GM18517 (cell line): Measurements from ENCODE around the gene CASP6.

Source experiments
- ATAC-seq: cut with Tn5 transposase; IDR thresholded peaks from one replicate; pipeline ENCODE4 v1.9.1; 2021; ENCODE audit warnings: mild to moderate bottlenecking, moderate library complexity; ENCODE audit not compliant: unreplicated experiment

CASP6 gene

DNA sequence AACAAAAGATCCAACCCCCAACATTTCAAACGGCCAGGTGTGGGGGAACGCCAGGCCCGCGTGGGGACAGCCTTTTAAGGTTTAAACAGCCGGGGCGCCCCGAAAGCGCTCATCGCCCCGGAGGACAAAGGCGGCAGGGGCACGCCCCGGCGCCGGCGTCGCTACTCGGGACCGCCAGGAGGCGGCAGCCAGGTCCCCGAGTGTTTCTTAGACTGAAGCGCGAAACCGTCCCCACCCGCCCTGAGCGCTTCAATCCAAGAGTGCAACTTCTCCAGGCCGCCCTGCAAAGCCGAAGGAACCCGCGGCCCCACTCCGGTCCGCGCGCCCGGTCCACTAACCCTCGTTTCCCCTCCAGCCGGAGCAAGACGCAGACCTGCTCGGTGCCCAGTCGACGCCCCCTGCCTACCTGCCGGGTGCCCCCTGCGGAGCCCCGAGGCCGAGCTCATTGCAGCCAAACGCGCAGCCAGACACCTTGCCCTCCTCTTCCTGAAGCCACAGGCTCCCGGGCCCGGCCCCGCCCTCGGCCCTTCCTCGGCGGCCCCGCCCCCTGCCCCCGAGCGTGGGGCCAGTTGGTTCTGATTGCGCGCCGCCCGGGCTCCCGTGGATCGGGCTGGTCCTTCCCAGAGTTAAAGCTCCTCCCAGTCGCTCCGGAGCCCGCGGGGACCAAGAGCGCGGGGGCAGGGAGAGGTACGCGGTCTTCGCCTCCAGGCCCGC is at the start of gene CASP6:
TSS of gene CASP6 (minus strand) at position 496 of the 714 bp plus-strand sequence. CDS start at position 446, 50 bp downstream.
- ATAC-seq = peak; percentile 68

DNA sequence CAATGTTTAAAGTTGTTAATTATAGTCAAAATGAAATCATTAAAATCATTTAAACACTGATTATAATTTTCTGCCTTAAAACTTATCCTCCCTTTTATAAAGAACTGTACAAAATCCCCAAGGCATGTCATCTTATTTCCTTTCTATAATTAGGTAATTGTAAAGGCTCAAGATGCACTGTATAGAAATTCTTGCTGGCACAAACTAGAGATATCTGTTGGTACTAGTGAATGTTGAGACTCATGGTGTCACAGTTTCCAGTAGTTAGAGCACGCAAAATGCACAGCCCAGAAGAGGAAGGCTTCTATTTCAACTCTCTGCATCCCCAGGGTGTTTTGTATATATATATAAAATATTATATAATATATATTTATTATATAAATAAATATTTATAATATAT is 49.3 kb upstream of the CASP6 start:
- ATAC-seq = no peak

DNA sequence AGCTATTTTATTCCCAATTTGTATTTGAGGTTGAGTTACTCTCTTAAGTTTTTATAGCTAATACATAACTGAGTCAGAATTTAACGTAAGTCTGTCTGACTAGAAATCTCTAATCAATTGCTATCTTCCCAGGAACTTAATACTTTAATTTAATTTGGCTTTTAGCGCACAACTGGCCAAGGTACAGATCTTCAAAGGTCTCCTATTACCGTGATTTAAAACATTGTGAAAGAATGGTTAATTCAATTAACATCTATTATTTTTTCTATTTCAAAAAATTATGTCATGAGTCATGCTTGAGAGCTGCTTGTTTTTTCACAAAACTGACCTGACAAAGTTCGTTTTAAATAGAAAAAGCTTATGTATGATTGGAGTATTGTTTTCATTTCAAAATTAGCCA is 48.6 kb upstream of the CASP6 start:
- ATAC-seq = no peak

DNA sequence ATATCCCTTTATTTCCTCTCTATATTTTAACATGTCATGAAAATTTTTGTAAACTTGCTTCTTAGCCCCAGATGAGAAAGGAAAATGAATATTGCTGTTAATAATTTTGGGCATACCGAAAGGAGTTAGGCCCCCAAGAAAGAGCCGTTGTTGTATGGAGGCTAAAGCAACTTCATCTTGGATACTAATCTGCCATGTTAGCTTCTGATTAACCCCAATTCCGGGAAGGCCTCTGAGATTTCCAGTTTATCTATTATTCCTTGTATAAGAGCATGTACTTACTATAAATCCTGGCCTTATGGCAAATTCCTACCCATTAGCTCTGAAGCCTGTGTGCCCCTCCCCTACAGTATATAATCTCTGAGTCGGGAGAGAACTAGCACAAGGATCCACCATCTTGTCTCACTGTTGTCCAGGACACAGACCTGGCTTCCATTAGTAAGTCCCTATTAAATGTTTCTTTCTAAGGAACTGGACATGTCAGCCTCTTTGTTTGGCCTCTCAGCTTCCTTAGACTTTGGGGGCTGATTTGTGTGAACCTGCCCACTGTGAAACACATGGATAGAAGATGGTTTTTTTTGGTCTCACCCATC is 47.5 kb upstream of the CASP6 start:
- no peak for ATAC-seq

DNA sequence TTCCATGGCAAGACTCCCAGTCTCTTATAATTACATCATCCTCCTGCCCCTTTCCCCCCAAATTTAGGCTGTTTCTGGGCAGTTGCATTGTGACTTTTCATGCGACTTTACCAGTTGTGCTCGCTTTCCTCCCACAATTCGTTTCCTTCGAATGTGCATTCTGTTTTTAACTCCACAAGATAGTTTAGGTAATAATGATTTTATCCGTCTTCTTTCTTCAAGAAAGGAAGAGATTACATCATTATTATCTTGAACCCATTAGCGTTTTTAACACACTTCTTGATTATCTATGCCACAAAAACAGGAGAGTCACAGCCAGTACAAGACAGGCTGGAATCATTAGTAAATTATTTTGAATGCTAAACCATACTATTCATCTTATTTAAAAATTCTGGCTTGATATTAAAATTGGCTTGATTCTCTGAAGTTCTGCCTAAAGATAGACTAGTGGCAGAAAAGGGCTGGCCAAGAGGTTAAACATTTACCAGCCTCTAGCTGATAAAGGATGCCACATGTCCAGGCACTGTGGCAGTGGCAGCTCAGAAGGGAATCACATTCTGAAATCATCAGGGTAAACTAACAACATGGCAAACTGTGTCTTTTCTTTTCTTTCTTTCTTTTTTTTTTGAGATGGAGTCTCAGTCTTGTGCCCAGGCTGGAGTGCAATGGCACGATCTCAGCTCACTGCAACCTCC is 46.3 kb upstream of the CASP6 start:
- ATAC-seq = no peak

DNA sequence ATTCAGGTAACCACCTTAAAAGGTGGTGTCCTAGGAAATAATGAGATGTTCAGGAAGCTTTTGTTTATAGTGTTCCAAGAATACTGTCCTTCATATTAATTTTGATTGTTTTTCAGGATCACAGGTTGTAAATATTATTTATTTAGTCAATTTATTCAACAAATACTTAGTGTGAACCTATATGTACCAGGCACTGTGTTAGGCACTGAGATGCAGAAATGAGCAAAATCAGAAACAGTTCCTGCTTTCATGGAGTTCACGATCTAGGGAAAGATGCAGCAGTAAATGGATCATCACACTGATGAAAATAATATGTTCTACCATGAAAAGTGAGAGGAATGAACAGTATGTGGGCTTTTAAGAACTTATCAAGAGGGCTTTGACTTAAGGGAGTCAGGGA is 44.9 kb upstream of the CASP6 start:
- no peak for ATAC-seq

DNA sequence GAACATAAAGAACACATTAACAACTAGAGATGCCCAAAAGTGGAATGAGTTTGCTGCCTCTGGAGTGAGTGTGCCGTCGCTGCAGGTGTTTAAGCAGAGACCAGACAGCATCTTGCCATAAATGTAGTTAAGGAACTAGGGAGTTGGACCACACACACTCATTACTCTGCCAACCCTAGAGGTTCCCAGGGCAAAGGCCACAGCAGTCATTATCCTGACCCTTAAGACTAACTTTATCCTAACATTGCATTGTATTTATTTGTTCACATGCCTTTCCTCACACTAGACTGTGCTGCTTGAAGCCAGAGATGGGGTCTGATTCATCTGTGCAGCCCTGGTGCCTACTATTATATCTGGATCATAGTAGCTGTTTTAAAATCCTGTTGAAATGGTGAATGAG is 43.5 kb upstream of the CASP6 start:
- ATAC-seq = no peak

DNA sequence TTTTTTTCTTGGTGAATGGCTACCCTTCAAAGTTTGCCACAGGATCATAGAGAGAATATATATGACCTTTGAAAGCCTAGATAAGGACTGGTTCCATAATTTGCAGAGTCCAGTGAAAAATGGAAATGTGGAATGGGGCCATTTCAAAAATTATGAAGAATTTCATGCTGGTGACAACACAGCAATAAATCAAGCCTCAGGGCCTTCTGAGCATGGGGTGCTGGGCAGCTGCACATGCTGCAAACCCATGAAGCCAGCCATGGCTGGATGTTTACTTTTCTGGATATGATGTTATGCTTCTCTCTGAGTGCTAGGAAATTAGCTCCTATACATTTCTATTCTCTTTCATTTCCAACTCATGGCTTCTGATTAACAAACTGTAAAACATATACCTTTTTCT is 42.6 kb upstream of the CASP6 start:
- no peak for ATAC-seq

DNA sequence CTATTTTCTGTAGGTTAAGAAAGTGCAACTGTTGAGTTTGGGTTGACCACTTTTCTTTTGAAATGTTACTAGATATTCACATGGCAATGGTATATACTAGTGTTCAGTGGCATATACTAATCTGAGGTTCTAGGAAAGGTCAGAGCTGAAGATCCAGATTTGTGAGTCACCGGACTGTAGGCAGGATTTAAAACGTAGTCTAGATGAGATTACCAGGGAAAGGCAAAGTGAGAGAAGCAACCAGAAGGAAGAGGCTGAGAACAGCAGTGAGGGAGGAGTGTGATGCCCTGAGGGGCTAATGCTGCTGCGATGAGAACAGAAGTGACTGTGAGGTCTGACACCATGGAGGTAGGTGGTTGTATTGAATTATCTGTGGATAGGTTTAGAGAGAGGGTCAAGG is 36.3 kb upstream of the CASP6 start:
- no peak for ATAC-seq

DNA sequence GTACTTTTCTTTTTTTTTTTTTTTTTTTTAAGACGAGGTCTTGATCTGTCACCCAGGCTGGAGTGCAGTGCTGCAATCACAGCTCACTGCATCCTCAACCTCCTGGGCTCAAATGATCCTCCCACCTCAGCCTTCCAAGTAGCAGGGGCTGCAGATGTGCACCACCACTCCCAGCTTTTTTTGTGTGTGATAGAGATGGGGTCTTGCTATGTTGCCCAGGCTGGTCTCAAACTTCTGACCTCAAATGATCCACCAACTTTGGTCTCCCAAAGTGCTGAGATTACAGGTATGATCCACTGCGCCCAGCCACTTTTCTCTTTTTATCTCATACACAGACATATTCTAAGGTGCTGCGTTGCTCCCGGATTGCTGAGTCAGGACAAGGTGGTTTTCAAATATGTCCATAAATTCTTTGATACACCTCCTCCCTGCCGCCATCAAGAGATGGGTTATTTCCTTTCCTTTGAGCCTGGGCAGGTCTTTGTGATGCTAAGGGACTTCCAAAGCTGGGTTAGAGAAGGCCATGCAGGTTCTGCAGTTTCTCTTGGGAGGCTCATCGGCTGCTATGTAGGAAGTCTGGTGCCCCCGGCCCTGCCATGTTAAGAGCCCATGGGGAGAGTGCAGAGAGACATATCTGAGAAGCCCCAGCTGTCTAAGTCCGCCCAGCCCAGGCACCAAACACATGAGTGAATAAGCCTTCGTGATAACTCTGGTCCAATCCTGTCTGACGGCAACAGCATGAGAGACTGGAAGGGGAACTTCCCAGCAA is 35.0 kb upstream of the CASP6 start:
- ATAC-seq = no peak

DNA sequence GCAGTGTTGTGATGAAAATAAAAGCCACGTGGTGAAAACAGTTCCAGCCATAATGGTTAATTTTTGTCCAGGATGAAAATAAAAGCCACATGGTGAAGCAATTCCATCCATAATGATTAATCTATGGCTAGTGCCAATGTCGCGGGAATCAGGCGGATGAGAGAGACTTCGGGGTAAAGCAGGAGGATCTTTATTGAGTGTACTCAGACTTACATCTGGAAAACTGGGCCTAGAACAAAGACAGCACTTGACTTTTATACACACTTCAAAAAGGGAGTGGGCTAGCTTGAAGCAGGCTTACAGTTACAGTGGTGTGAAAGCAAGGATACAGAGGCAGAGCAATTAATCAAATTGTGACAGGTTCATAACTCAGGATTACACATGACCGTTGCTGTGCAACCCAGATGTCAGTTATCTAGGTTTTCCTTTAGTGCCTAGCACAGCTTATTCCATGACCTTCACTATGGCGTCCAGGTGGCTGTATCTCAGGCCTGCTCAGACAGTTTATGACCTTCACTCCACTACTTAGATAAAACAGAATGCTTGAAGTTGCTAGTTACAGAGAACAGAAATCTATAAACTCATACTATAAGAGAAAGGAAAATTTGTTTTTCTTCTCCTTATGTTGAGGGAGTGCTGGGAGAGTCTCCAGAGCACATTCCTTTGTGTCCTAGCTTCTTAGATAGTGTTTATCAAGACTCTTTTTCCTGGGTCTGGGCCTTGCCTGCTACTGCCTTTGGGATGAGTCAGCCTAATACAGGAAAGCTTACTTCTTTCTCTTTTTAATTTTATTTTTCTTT is 32.5 kb upstream of the CASP6 start:
- no peak for ATAC-seq

DNA sequence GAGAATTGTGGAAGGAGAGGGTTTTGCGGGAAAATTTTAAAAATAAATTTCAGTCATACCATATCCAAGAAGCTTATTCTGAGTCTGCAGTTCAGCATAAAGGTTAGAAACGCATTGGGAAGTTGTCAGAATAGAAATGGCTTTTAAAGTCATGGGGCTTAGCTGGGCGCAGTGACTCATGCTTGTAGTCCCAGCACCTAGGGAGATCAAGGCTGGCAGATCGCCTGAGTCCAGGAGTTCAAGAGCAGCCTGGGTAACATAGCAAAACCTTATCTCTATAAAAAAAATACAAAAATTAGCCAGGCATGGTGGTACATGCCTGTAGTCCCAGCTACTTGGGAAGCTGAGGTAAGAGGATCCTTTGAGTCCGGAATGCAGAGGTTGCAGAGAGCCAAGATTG is 30.5 kb upstream of the CASP6 start:
- no peak for ATAC-seq

DNA sequence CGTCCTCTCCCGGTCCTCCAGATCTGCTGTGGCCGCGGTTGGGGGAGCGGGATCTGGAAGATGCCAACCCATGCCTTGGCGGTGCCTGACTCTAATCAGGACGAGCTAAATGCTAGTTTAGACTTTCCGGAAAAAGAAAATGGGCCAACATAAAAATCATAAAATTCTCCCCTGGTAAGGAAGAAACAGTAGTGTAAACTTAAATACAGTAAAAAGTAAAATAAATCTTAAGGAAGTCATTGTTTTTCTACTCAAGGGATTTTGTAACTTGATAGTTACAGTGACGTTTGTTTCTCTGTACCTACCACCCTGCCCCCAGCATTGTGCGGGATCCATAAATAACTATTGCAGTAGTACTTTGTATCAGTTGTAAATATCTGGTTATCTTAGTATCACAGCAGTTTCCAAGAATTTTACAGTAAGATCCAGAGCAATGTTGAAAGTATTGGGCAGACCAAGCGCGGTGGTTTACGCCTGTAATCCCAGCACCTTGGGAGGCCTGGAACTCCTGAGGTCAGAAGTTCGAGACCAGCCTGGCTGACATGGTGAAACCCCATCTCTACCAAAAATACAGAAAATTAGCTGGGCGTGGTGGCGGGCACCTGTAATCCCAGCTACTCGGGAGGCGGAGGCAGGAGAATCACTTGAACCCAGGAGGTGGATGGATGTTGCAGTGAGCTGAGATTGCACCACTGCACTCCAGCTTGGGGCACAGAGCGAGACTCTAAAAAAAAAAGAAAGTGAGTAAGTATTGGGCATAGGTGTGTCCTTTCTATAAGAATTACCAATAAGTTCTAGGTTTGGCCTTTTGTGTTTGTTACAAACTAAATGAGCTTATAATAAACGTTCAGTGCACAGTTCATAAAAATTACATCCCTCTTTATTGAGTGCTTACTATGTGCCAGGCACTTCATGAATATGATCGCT is 27.6 kb upstream of the CASP6 start:
- ATAC-seq = no peak

DNA sequence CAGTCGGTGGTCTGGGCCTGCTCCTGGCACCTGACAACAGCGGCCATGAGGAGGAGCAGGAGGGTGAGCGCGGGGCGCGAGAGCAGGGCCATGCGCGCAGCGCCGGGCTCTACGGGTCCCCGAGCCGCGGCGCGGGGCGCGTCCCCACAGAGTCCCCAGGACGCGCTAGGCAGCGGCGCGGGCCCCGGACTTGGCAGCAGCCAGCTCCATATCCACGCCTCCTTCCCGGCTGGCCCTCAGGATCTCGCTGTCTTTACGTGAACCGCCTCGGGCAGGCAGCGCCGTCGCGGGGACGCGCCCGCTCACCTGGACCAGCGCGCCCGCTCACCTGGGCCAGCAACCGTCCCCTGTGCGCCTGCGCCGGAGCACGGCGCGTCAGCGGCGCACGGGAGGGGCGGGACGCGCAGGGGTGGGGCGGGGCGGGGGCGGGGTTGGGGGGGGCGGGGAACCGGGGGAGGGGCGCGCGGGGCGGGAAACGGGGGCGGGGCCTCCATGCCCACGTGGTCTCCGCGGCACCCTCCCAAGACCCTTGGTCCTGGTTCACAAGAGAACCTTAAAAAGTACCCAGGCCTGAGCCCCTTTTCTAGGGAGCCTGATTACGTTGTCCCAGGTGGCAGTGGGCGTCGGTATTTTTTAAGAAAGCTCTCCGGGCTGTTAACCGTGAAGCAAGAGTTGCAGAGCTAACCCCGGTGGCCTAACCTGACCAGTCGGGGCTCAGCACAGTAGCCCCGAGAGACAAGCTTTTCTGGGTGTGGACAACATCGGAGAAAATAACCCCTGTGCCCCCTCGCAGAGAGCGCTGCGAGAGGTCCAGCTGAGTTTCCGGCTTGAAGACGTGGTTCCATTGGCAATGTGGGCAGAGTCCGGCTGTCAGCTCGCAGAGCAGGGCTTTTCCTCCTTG is 26.7 kb upstream of the CASP6 start, which contains the start of gene PLA2G12A:
TSS of gene PLA2G12A (minus strand) at position 353 of the 901 bp plus-strand sequence. CDS start at position 92, 261 bp downstream.
- peak; percentile 81 for ATAC-seq

DNA sequence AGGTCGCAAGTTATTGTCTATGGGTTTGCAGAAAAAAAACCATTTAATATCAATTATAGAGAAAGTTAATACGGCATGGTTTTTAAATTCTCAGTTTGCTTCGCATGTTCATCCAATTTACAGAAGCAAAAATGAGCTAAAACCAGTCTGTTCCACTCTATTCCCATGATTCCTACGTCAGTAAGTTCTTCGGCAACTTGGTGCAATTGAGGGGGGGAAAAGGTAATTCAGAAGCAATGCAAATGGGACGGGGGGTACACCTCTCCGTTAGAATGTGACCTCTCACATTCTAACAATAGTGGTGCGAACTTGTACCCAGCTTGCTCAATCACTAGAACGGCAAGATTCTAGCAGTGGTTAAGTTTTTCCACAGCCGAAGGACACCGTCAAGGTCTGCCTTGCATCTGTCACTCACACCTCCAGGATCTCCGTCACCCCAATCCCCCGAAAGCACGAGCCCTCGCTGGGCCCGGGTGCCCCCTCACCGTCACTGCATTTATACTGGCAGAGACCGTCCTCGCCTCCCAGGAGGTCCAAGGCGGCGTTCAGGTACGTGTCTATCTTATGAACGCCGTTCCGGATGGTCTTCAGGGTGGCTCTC is 26.0 kb upstream of the CASP6 start:
- ATAC-seq = no peak

DNA sequence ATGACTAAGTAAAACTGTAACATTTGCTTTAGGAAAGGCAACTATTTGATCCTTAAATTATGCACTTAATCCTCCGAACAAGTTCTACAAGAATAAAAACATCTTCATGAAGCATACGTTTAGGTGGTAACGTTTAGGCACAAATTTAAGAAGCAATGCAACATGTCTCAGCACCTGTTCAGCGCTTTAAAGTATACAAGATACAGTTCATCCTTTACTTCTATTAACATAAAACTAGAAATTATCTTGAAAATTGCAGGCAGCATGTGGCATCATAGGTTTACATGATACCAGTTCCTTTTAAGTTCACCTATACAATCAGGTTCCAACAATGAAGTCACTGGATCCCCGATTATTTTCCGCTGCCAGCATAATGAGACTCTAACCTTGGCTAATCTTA is 25.1 kb upstream of the CASP6 start:
- no peak for ATAC-seq

DNA sequence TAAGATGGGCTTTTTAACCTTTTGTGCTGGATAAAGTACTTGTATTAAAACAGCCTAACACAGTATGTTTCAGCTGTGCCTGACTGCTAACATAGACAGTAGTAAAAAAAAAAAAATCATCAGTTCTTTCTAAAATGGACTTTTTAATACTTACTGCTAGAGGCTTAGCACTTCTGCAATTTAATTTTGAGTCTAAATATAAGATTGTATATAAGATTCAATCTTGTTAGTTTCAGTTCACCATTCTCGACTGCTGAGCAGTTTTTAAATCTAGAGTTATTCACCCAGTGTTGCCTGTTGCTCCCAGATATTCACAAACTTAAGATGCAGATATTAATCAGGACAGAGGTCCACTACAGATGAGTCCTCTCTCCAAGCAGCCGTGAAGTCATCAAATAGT is 19.9 kb upstream of the CASP6 start:
- no peak for ATAC-seq

DNA sequence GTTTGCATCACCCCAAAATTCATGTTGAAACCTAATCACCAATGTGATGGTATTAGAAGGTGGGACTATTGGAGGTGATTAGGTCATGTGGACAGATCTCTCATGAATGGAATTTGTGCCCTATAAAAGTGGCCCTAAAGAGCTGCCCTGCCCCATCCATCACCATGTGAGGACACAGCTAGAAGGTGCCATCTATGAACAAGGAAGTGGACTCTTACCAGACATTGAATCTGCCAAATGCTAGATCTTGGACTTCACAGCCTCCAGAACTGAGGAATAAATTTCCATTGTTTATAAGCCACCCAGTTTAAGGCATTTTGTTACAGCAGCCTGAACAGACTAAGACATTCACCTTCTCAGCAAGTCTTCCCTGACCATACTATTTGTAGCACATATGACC is 19.1 kb upstream of the CASP6 start:
- no peak for ATAC-seq
